Adrenal gland (tissue), 5 donors: ENCODE data around the gene TMEM214.

ENCODE experiments used
- CTCF ChIP-seq, 6 experiments: fragments of 450-650 bp in 4 of 6; fragments of 200-600 bp in 2 of 6; sonication (generic) in 1 of 6; IDR thresholded peaks; 1 replicate in 5 of 6; 2 replicates in 1 of 6; pipeline versions ENCODE4 v1.5.1 to v1.8.0; 2016 to 2021; ENCODE audit warnings: antibody characterized with exemption in 6 of 6, mild to moderate bottlenecking in 2 of 6, moderate library complexity in 1 of 6
- POLR2A ChIP-seq, 2 donors: fragments of 450-650 bp; IDR thresholded peaks; one replicate each; pipeline ENCODE4 v1.6.1; 2017; ENCODE audit warnings: antibody characterized with exemption in 2 of 2, mild to moderate bottlenecking in 2 of 2, moderate library complexity in 1 of 2
- donor health status: DM: no; HTN: no; CAD: no.

- TF ChIP-seq CTCF (IDR thresholded peaks at IDR 0.05) (no peak), POLR2A (IDR thresholded peaks at IDR 0.05) (no peak)
Observed at GRCh38 chr2:26993768-26994167, 39.0 kb upstream of the TMEM214 start.
